Stomach (tissue), 4 donors: Measurements from ENCODE around the gene FBL.

Experiments
- EP300 ChIP-seq: sonication (generic); formaldehyde crosslinking; IDR thresholded peaks from one replicate; pipeline ENCODE4 v1.6.1; 2017; ENCODE audit warnings: antibody characterized with exemption
- POLR2A ChIP-seq, 4 donors: fragments of 450-650 bp; IDR thresholded peaks; one replicate each; pipeline ENCODE4 v1.6.1; 2016; ENCODE audit warnings: antibody characterized with exemption in 4 of 4, control low read depth in 2 of 4, mild to moderate bottlenecking in 1 of 4, moderate library complexity in 1 of 4
- POLR2AphosphoS5 ChIP-seq, 3 donors: sonication (generic); formaldehyde crosslinking; IDR thresholded peaks; one replicate each; pipeline ENCODE4 v1.6.1; 2016; ENCODE audit warnings: antibody characterized with exemption in 3 of 3
- TF ChIP-seq, protein P1 (sequence below), 7 experiments: fragments of 450-650 bp in 4 of 7; fragments of 200-600 bp in 3 of 7; sonication (generic) in 3 of 7; IDR thresholded peaks; one replicate each; pipeline ENCODE4 v1.5.1; 2016 to 2019; ENCODE audit warnings: antibody characterized with exemption in 7 of 7, control low read depth in 2 of 7, mild to moderate bottlenecking in 1 of 7

DNA sequence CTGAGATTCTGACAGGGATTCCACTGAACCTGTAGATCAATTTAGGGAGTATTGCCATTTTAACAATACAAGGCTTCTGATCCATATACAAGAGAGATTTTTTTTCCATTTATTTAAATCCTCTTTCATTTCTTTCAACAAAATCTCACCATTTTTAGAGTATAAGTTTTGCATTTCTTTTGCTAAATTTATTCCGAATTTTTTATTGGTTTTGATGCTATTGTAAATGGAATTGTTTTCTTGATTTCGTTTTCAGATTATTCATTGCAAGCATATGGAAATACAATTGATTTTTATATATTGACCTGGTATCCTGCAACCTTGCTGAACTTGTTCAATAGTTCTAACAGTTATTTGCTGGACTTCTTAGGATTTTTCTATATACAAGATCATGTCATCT, 49.1 kb downstream of the FBL start:
- TF ChIP-seq, protein P1, sequence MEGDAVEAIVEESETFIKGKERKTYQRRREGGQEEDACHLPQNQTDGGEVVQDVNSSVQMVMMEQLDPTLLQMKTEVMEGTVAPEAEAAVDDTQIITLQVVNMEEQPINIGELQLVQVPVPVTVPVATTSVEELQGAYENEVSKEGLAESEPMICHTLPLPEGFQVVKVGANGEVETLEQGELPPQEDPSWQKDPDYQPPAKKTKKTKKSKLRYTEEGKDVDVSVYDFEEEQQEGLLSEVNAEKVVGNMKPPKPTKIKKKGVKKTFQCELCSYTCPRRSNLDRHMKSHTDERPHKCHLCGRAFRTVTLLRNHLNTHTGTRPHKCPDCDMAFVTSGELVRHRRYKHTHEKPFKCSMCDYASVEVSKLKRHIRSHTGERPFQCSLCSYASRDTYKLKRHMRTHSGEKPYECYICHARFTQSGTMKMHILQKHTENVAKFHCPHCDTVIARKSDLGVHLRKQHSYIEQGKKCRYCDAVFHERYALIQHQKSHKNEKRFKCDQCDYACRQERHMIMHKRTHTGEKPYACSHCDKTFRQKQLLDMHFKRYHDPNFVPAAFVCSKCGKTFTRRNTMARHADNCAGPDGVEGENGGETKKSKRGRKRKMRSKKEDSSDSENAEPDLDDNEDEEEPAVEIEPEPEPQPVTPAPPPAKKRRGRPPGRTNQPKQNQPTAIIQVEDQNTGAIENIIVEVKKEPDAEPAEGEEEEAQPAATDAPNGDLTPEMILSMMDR (IDR thresholded peaks at IDR 0.05), result no peak
- no peak for TF ChIP-seq POLR2A (IDR thresholded peaks at IDR 0.05)
- TF ChIP-seq POLR2AphosphoS5 (IDR thresholded peaks at IDR 0.05), result no peak
- TF ChIP-seq EP300, result no peak
